K562 (cell line): ENCODE data around the gene HDAC5. TPM values are rescaled to one million over a fixed set of nuclear protein-coding genes. Genes with fewer than 3 reads are reported as not detected.
A peak's percentile ranks its signal among the peaks of the same experiment; 100 is the strongest.
"Not testable (repeated sequence)": the region's sequence is repeated elsewhere in the genome, so short reads cannot be mapped to it uniquely, and the experiment has no call there.

Experiments used
- ATAC-seq: fragments of 200-7000 bp; cut with Tn5 transposase; 3 replicates; pipeline ENCODE4 v1.9.1; 2020; ENCODE audit warnings: moderate library complexity
- BruUV-seq: library from RNA; stranded (reverse); fragments of 400-500 nt; replicated peaks from 2 replicates; lab custom pipeline; 2021; lab: Mats Ljungman, UMichigan
- CTCF ChIA-PET: fragments of 300-600 bp; formaldehyde crosslinking; extraction: SDS; loops from one replicate; lab custom pipeline; 2021; ENCODE audit warnings: low intra/inter-chr PET ratio; lab: Yijun Ruan, JAX
- POLR2A ChIA-PET: fragments of 300-600, 350-650 bp; sonication (Branson Sonifier 250); formaldehyde crosslinking; extraction: SDS; loops from one replicate; lab custom pipeline; 2021; ENCODE audit warnings: antibody characterized with exemption, inconsistent platforms; lab: Yijun Ruan, JAX
- DNase-seq, 4 experiments: peaks; one replicate each; pipeline versions ENCODE4 v3.0.0 to v3.0.0-alpha.2; 2011 to 2018; ENCODE audit warnings: low spot score in 3 of 4, mixed read lengths in 3 of 4; ENCODE audit errors: extremely low read depth in 1 of 4
- FAIRE-seq: peaks from 2 replicates; lab custom pipeline; 2011; peaks lifted over from hg19 to GRCh38; lab: Jason Lieb, UNC
- H2AFZ ChIP-seq: 2 replicates; pipeline ENCODE4 v1.6.0; 2011; ENCODE audit warnings: low read depth, low read length, control low read depth, inconsistent platforms
- H3K27ac ChIP-seq: fragments of 200-600 bp; 3 replicates; pipeline ENCODE4 v1.8.0; 2011; ENCODE audit warnings: low read depth, mild to moderate bottlenecking, control low read depth, inconsistent platforms, low read length, moderate library complexity, mixed read lengths; ENCODE audit errors: extremely low read depth
- H3K27me3 ChIP-seq, 2 experiments: fragments of 300-600 bp in 1 of 2; 2 replicates in 1 of 2; 3 replicates in 1 of 2; pipeline versions ENCODE4 v1.6.0 to v1.8.0; 2011; ENCODE audit warnings: inconsistent platforms in 2 of 2, low read length in 2 of 2, mild to moderate bottlenecking in 1 of 2, mixed read lengths in 1 of 2, moderate library complexity in 1 of 2; ENCODE audit not compliant: control insufficient read depth in 2 of 2, insufficient read depth in 2 of 2
- H3K36me3 ChIP-seq: fragments of 300-600 bp; 3 replicates; pipeline ENCODE4 v1.8.0; 2011; ENCODE audit warnings: mild to moderate bottlenecking, low read length, inconsistent platforms; ENCODE audit not compliant: control insufficient read depth, insufficient read depth
- H3K4me1 ChIP-seq, 2 experiments: fragments of 200-600 bp in 1 of 2; replicated peaks in 1 of 2; 2 replicates in 1 of 2; 3 replicates in 1 of 2; pipeline versions ENCODE4 v1.5.1 to v1.8.0; 2011; ENCODE audit warnings: inconsistent platforms in 2 of 2, low read length in 2 of 2, mild to moderate bottlenecking in 1 of 2, mixed read lengths in 1 of 2, moderate library complexity in 1 of 2; ENCODE audit not compliant: control insufficient read depth in 2 of 2, insufficient read depth in 2 of 2
- H3K4me2 ChIP-seq: 2 replicates; pipeline ENCODE4 v1.6.1; 2011; ENCODE audit warnings: low read length, control low read depth, inconsistent platforms, mixed read lengths; ENCODE audit not compliant: insufficient read depth
- H3K4me3 ChIP-seq: fragments of 200-600 bp; sonication (generic), shearing (Covaris generic); 2 replicates; pipeline ENCODE4 v1.5.1; 2016; ENCODE audit warnings: control low read depth, inconsistent platforms
- H3K79me2 ChIP-seq: fragments of 200-600 bp; 3 replicates; pipeline ENCODE4 v1.8.0; 2011; ENCODE audit warnings: low read length, inconsistent platforms; ENCODE audit not compliant: control insufficient read depth, insufficient read depth
- H3K9ac ChIP-seq, 2 experiments: 2 replicates each; pipeline versions ENCODE4 v1.6.0 to v1.6.1; 2011; ENCODE audit warnings: low read depth in 2 of 2, low read length in 2 of 2, control low read depth in 1 of 2, inconsistent platforms in 1 of 2, mild to moderate bottlenecking in 1 of 2, mixed read lengths in 1 of 2; ENCODE audit not compliant: insufficient read depth in 1 of 2
- H3K9me1 ChIP-seq: one replicate; pipeline ENCODE4 v1.6.0; 2011; ENCODE audit warnings: inconsistent platforms, mild to moderate bottlenecking, low read length, moderate library complexity; ENCODE audit not compliant: control insufficient read depth, insufficient read depth
- H3K9me3 ChIP-seq: replicated peaks from 2 replicates; pipeline ENCODE4 v1.5.1; 2011; ENCODE audit warnings: low read depth, low read length, inconsistent platforms; ENCODE audit not compliant: control insufficient read depth, insufficient read depth
- H4K20me1 ChIP-seq: replicated peaks from 2 replicates; pipeline ENCODE4 v1.6.1; 2011; ENCODE audit warnings: low read length, inconsistent platforms, mixed read lengths; ENCODE audit not compliant: control insufficient read depth, insufficient read depth
- ARNT ChIP-seq, 2 experiments: fragments of 450-650 bp; IDR thresholded peaks; 2 replicates each; pipeline ENCODE4 v1.6.1; 2016; ENCODE audit warnings: mild to moderate bottlenecking in 1 of 2
- CBFA2T3 ChIP-seq: fragments of 450-650 bp; IDR thresholded peaks from 2 replicates; pipeline ENCODE4 v1.6.1; 2017
- FOXA1 ChIP-seq: fragments of 450-650 bp; IDR thresholded peaks from 2 replicates; pipeline ENCODE4 v1.6.1; 2016; ENCODE audit warnings: mild to moderate bottlenecking, borderline replicate concordance
- JUN ChIP-seq, 2 experiments: sonication (generic) in 1 of 2; formaldehyde crosslinking in 1 of 2; IDR thresholded peaks; 2 replicates each; pipeline versions ENCODE4 v1.6.1 to v1.8.0; 2012 to 2022; ENCODE audit warnings: borderline replicate concordance in 2 of 2, mild to moderate bottlenecking in 2 of 2, improper control_type of control experiment in 1 of 2, low read depth in 1 of 2, low read length in 1 of 2, missing genetic modification reagents in 1 of 2
- NFIC ChIP-seq: fragments of 450-650 bp; IDR thresholded peaks from 2 replicates; pipeline ENCODE4 v1.6.1; 2017; ENCODE audit warnings: mild to moderate bottlenecking, inconsistent platforms
- PRPF4 ChIP-seq: fragments of 200-400 bp; formaldehyde crosslinking; IDR thresholded peaks from one replicate; pipeline ENCODE4 v1.6.1; 2017; ENCODE audit warnings: low read length, low read depth, mild to moderate bottlenecking; ENCODE audit not compliant: insufficient read depth, poor library complexity, severe bottlenecking
- WGBS: fragments of 100-300 bp; shearing (Covaris generic); methylation state at CpG from one replicate; pipeline ENCODE4 v1.1.6; 2016; ENCODE audit warnings: low coverage, mixed read lengths; ENCODE audit not compliant: insufficient coverage; ENCODE audit errors: missing lambda C conversion rate; 5-methylcytosine and 5-hydroxymethylcytosine counted together
- in situ Hi-C: fragments of 300-500 bp; cut with MboI; formaldehyde crosslinking; loops from 4 replicates; pipeline ENCODE4 v1.15.0; 2018; ENCODE audit warnings: inconsistent platforms, mixed read lengths
- intact Hi-C: fragments of 100-400 bp; cut with micrococcal nuclease; formaldehyde crosslinking; loops from 2 replicates; pipeline ENCODE4 v1.14.2; 2022
- polyA plus RNA-seq, 8 experiments: library from polyadenylated mRNA; depleted of rRNA in 4 of 8; stranded (reverse) in 5 of 8; unstranded in 3 of 8; fragments of >200 nt; fragmentation: Nextera tagmentation in 2 of 8; fragmentation: Illumina TruSeq in 1 of 8; extraction: Ambion mirVana in 2 of 8; extraction: Trizol in 1 of 8; gene quantifications; 2 replicates each; pipeline versions ENCODE4 v1.2.1 to v1.2.3, GENCODE V29; 2011 to 2014; ENCODE audit warnings: inconsistent platforms in 1 of 8, missing spikeins in 1 of 8
- total RNA-seq, 7 experiments: library from RNA; depleted of rRNA in 6 of 7; stranded (reverse); fragments of >200 nt in 6 of 7; fragmentation: Illumina TruSeq in 2 of 7; extraction: Trizol in 2 of 7; gene quantifications; 2 replicates each; pipeline versions ENCODE4 v1.2.1 to v1.2.3, GENCODE V29; 2011 to 2021; ENCODE audit warnings: low replicate concordance in 1 of 7
- TF ChIP-seq, protein P1 (sequence below): sonication (generic); formaldehyde crosslinking; IDR thresholded peaks from 2 replicates; pipeline ENCODE4 v1.8.1; 2023; ENCODE audit warnings: mild to moderate bottlenecking, missing genetic modification reagents
- TF ChIP-seq, protein P2 (sequence below): sonication (generic); formaldehyde crosslinking; IDR thresholded peaks from 2 replicates; pipeline ENCODE4 v1.8.1; 2023; ENCODE audit warnings: mild to moderate bottlenecking, missing genetic modification reagents
- TF ChIP-seq, protein P3 (sequence below): fragments of 450-650 bp; IDR thresholded peaks from 2 replicates; pipeline ENCODE4 v1.6.1; 2016; ENCODE audit warnings: low read depth, mild to moderate bottlenecking, moderate library complexity
- TF ChIP-seq, protein P4 (sequence below): sonication (generic); IDR thresholded peaks from 2 replicates; pipeline ENCODE4 v1.6.1; 2016

The HDAC5 gene
- total and polyA plus RNA-seq, 9 of the 15 experiments (the other 6 are each of a cell fraction or from before 2014, with no cell fraction given), result 0.45 to 26.2 (median 16.4) TPM

DNA sequence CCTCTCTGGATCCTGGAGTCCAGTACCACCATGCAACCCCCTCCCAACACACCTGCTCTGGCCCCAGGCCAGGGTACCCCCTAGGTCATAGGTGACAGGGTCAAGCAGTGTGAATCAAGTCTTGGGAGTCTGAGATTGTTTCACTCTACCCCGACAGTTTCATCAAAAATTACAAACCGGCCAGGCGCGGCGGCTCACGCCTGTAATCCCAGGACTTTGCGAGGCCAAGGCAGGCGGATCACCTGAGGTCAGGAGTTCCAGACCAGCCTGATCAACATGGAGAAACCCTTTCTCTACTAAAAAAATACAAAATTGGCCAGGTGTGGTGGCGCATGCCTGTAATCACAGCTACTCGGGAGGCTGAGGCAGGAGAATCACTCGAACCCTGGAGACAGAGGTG lies 3.2 kb downstream of the HDAC5 start:
- H3K9me3 ChIP-seq, CTCF ChIA-PET, H3K4me2 ChIP-seq, H3K9me1 ChIP-seq, ATAC-seq, intact Hi-C loops, in situ Hi-C loops, H3K36me3 ChIP-seq, BruUV-seq, DNase-seq, H2AFZ ChIP-seq, FAIRE-seq, H3K27ac ChIP-seq, H3K9ac ChIP-seq, H3K4me3 ChIP-seq, H3K27me3 ChIP-seq: not testable (repeated sequence)
- Histone ChIP-seq H3K79me2 (peaks cover 12% of the 10 kb centered on the region), H3K4me1 (peaks cover 10 to 51% of the 10 kb centered on the region in 2 experiments; a peak in 4 of 5 replicates), H4K20me1 (peaks cover 19% of the 10 kb centered on the region; the same call in 1 of the 2 replicates)
- POLR2A ChIA-PET, result interaction anchor here (4.5 kb wide), 1 partner anchor 7 kb away, joined by 49 read pairs; no protein-coding TSS in a partner anchor
- 85% methylated on average over 11 of the region's 11 CpGs for WGBS
- TF ChIP-seq, protein P1, sequence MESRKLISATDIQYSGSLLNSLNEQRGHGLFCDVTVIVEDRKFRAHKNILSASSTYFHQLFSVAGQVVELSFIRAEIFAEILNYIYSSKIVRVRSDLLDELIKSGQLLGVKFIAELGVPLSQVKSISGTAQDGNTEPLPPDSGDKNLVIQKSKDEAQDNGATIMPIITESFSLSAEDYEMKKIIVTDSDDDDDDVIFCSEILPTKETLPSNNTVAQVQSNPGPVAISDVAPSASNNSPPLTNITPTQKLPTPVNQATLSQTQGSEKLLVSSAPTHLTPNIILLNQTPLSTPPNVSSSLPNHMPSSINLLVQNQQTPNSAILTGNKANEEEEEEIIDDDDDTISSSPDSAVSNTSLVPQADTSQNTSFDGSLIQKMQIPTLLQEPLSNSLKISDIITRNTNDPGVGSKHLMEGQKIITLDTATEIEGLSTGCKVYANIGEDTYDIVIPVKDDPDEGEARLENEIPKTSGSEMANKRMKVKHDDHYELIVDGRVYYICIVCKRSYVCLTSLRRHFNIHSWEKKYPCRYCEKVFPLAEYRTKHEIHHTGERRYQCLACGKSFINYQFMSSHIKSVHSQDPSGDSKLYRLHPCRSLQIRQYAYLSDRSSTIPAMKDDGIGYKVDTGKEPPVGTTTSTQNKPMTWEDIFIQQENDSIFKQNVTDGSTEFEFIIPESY (CRISPR knock-in tag), result peak; percentile 63; the same call in 1 of the 2 replicates
- 0 out of 2 replicates have a peak, but pooled peaks have one; percentile 11 for TF ChIP-seq NFIC

DNA sequence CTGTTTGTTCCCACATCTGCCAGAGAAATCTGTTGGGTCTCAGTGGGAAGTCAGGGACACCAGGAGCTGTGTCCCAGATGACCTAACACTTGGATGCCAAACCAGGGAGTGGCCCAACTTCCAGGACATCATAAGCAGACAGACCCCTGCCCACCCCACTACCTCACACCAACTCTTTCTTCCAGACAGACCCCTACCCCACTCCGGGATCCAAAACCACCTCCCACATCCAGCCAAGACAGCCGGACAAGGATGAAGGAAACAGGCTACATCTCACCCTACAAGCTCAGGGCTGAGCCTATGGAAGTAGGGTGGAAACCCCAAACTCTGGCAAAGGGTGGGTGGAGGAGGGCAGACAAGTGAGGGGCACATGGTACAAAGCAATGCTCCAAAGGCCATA lies 3.6 kb downstream of the HDAC5 start:
- no peaks in the 10 kb centered on the region for H3K9me1 ChIP-seq
- in situ Hi-C loops, result no loop called here
- H3K9ac ChIP-seq, result no peak overlapping the region
- H3K4me2 ChIP-seq, result no peak overlapping the region
- H2AFZ ChIP-seq, result no peak overlapping the region
- H3K79me2 ChIP-seq, result peaks cover 12% of the 10 kb centered on the region
- H3K9me3 ChIP-seq, result no peaks in the 10 kb centered on the region
- DNase-seq (no peak), ATAC-seq (no peak), FAIRE-seq (no peak)
- POLR2A ChIA-PET, result interaction anchor here (0.7 to 4.5 kb wide), 4 partner anchors 7 to 74 kb away, joined by 3 to 49 read pairs (median 4); no protein-coding TSS in a partner anchor
- H4K20me1 ChIP-seq, result peaks cover 19% of the 10 kb centered on the region; the same call in 1 of the 2 replicates
- CTCF ChIA-PET, result no interaction called here
- H3K27me3 ChIP-seq, result no peaks in the 10 kb centered on the region; a peak in 1 of 5 replicates
- peaks cover 10 to 52% of the 10 kb centered on the region in 2 experiments; a peak in 4 of 5 replicates for H3K4me1 ChIP-seq
- intact Hi-C loops, result no loop called here
- no peak overlapping the region for H3K27ac ChIP-seq
- 92% methylated on average over 2 of the region's 2 CpGs for WGBS
- BruUV-seq, result no TSS peak
- H3K4me3 ChIP-seq, result no peak overlapping the region
- no peaks in the 10 kb centered on the region; the same call in 2 of the 3 replicates for H3K36me3 ChIP-seq
- TF ChIP-seq, protein P2, sequence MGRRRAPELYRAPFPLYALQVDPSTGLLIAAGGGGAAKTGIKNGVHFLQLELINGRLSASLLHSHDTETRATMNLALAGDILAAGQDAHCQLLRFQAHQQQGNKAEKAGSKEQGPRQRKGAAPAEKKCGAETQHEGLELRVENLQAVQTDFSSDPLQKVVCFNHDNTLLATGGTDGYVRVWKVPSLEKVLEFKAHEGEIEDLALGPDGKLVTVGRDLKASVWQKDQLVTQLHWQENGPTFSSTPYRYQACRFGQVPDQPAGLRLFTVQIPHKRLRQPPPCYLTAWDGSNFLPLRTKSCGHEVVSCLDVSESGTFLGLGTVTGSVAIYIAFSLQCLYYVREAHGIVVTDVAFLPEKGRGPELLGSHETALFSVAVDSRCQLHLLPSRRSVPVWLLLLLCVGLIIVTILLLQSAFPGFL (CRISPR knock-in tag), result no peak
- TF ChIP-seq, protein P3, sequence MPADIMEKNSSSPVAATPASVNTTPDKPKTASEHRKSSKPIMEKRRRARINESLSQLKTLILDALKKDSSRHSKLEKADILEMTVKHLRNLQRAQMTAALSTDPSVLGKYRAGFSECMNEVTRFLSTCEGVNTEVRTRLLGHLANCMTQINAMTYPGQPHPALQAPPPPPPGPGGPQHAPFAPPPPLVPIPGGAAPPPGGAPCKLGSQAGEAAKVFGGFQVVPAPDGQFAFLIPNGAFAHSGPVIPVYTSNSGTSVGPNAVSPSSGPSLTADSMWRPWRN, result no peak
- TF ChIP-seq, protein P4, sequence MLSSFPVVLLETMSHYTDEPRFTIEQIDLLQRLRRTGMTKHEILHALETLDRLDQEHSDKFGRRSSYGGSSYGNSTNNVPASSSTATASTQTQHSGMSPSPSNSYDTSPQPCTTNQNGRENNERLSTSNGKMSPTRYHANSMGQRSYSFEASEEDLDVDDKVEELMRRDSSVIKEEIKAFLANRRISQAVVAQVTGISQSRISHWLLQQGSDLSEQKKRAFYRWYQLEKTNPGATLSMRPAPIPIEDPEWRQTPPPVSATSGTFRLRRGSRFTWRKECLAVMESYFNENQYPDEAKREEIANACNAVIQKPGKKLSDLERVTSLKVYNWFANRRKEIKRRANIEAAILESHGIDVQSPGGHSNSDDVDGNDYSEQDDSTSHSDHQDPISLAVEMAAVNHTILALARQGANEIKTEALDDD, result no peak
- TF ChIP-seq ARNT (IDR thresholded peaks at IDR 0.05) (no peak), CBFA2T3 (no peak), JUN (IDR thresholded peaks at IDR 0.05; ENCODE audit: borderline replicate concordance, low read depth, low read length) (no peak), JUN (CRISPR knock-in tag; IDR thresholded peaks at IDR 0.05; ENCODE audit: borderline replicate concordance) (no peak), PRPF4 (no peak), FOXA1 (no peak)
